SH-SY5Y (cell line): ENCODE measurements around the gene NPY1R.

Source experiments
- GATA2 ChIP-seq: IDR thresholded peaks from 2 replicates; pipeline ENCODE4 v1.6.1; 2011; ENCODE audit warnings: mild to moderate bottlenecking, low read depth, low read length
- GATA3 ChIP-seq: IDR thresholded peaks from 2 replicates; pipeline ENCODE4 v1.6.1; 2011; ENCODE audit warnings: low read depth, mild to moderate bottlenecking, low read length, moderate library complexity

Gene NPY1R

GRCh38 chr4:163332526-163333406, at the start of gene NPY1R:
TSS of gene NPY1R (minus strand) at chr4:163332596. CDS start at chr4:163326554, 6,042 bp downstream.
- TF ChIP-seq GATA3 (no peak), GATA2 (no peak)

GRCh38 chr4:163380703-163381102, 48.3 kb upstream of the NPY1R start:
- TF ChIP-seq GATA2 = no peak
- TF ChIP-seq GATA3 = no peak

GRCh38 chr4:163378661-163379060, 46.3 kb upstream of the NPY1R start:
- TF ChIP-seq GATA2 (no peak), GATA3 (no peak)

- TF ChIP-seq GATA3 (no peak), GATA2 (no peak)
Measured at GRCh38 chr4:163372029-163372428, 39.6 kb upstream of the NPY1R start.

- TF ChIP-seq GATA2 (no peak), GATA3 (no peak)
Measured at GRCh38 chr4:163367651-163368050, 35.3 kb upstream of the NPY1R start.

GRCh38 chr4:163356104-163356503, 23.7 kb upstream of the NPY1R start:
- TF ChIP-seq GATA3 = no peak

GRCh38 chr4:163353054-163353453, 20.7 kb upstream of the NPY1R start:
- TF ChIP-seq GATA3 (no peak), GATA2 (no peak)

- TF ChIP-seq GATA2 = no peak
- TF ChIP-seq GATA3 = no peak
Measured at GRCh38 chr4:163350672-163351071, 18.3 kb upstream of the NPY1R start.

GRCh38 chr4:163344147-163345125, 12.0 kb upstream of the NPY1R start:
- TF ChIP-seq GATA2 = no peak

GRCh38 chr4:163343604-163344146, 11.3 kb upstream of the NPY1R start, which contains the start of gene NPY5R:
TSS of gene NPY5R (plus strand) at chr4:163343892. CDS start at chr4:163350274, 6,382 bp downstream.
- no peak for TF ChIP-seq GATA2

GRCh38 chr4:163335384-163335783, 3.0 kb upstream of the NPY1R start:
- TF ChIP-seq GATA3 (no peak), GATA2 (no peak)

- TF ChIP-seq GATA3 = no peak
- TF ChIP-seq GATA2 = no peak
Measured at GRCh38 chr4:163331629-163332376, 593 bp downstream of the NPY1R start.

- TF ChIP-seq GATA2 (no peak), GATA3 (no peak)
Measured at GRCh38 chr4:163330916-163331628, 1.3 kb downstream of the NPY1R start.

GRCh38 chr4:163317110-163317509, 15.3 kb downstream of the NPY1R start:
- TF ChIP-seq GATA3 (no peak), GATA2 (no peak)
